LNCAP (cell line): Measurements from ENCODE around the gene ACTR1A.

ENCODE experiments used
- TF ChIP-seq, protein P1 (sequence below): fragments of 450-650 bp; IDR thresholded peaks from 2 replicates; pipeline ENCODE4 v1.5.1; 2017; ENCODE audit warnings: mild to moderate bottlenecking

ACTR1A gene

DNA sequence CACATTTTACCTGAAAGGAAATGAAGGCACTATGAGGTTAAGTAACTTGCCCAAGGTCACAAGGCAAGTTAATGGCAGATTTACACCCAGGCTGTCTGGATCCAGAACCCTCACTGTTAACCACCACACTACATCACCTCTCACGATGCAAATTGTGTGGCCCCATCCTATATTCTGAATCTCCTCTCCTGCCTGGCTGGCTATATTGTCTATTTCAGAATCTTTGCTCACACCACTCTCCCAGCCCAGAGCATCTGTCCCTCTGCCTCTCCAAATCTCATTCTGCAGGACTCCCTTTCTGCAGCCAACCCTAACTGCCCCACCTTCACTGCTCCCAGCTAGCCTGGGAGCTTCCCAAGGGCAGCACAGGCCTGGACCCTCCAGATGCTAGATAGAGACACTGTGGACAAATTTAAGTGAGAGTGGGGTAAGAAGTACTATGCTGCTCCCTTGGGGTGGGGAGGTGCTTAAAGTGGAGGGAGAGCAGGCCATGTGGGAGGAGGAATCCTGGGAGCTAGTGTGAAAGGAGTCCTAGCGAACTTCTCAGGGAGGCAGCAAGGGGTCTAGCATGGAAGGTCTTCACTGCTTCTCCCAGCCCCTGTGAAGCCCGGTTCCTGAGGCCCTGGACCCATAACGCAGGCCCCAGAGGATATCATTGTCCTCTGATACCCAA is 70.9 kb downstream of the ACTR1A start:
- TF ChIP-seq, protein P1, sequence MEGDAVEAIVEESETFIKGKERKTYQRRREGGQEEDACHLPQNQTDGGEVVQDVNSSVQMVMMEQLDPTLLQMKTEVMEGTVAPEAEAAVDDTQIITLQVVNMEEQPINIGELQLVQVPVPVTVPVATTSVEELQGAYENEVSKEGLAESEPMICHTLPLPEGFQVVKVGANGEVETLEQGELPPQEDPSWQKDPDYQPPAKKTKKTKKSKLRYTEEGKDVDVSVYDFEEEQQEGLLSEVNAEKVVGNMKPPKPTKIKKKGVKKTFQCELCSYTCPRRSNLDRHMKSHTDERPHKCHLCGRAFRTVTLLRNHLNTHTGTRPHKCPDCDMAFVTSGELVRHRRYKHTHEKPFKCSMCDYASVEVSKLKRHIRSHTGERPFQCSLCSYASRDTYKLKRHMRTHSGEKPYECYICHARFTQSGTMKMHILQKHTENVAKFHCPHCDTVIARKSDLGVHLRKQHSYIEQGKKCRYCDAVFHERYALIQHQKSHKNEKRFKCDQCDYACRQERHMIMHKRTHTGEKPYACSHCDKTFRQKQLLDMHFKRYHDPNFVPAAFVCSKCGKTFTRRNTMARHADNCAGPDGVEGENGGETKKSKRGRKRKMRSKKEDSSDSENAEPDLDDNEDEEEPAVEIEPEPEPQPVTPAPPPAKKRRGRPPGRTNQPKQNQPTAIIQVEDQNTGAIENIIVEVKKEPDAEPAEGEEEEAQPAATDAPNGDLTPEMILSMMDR: no peak

DNA sequence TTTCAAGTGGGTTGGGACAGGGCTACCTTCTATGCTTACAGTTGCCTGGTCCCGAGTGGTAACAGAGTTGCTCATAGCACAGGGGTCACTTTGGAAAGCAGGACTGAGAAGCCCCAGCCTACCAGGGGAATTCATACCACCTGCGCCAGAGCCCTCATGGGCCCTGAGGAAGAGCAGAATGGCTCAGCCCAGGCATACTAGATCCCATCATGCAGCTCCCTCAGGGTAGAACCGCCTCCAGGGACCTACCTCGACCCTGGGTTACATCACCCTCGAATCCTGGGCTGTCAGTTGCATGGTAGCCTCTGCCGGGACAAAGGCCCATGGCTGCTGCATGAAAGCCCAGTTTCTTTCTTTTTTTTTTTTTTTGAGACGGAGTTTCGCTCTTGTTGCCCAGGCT is 73.0 kb downstream of the ACTR1A start:
- TF ChIP-seq, protein P1: no peak
